ENCODE results near the gene SEC11C.

GRCh38 chr18:59189746-59190145 lies 50.1 kb downstream of the SEC11C start:
- TF ChIP-seq POLR2AphosphoS5 (IDR thresholded peaks at IDR 0.05): no peak
- TF ChIP-seq, protein P1, sequence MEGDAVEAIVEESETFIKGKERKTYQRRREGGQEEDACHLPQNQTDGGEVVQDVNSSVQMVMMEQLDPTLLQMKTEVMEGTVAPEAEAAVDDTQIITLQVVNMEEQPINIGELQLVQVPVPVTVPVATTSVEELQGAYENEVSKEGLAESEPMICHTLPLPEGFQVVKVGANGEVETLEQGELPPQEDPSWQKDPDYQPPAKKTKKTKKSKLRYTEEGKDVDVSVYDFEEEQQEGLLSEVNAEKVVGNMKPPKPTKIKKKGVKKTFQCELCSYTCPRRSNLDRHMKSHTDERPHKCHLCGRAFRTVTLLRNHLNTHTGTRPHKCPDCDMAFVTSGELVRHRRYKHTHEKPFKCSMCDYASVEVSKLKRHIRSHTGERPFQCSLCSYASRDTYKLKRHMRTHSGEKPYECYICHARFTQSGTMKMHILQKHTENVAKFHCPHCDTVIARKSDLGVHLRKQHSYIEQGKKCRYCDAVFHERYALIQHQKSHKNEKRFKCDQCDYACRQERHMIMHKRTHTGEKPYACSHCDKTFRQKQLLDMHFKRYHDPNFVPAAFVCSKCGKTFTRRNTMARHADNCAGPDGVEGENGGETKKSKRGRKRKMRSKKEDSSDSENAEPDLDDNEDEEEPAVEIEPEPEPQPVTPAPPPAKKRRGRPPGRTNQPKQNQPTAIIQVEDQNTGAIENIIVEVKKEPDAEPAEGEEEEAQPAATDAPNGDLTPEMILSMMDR (IDR thresholded peaks at IDR 0.05): no peak
- no peak for TF ChIP-seq POLR2A (IDR thresholded peaks at IDR 0.05; ENCODE audit: low read depth)
